Measurements from ENCODE around the gene URB1.
A peak's percentile ranks its signal among the peaks of the same experiment; 100 is the strongest.
"Not testable (repeated sequence)": the region's sequence is repeated elsewhere in the genome, so short reads cannot be mapped to it uniquely, and the experiment has no call there.

Gene URB1

DNA sequence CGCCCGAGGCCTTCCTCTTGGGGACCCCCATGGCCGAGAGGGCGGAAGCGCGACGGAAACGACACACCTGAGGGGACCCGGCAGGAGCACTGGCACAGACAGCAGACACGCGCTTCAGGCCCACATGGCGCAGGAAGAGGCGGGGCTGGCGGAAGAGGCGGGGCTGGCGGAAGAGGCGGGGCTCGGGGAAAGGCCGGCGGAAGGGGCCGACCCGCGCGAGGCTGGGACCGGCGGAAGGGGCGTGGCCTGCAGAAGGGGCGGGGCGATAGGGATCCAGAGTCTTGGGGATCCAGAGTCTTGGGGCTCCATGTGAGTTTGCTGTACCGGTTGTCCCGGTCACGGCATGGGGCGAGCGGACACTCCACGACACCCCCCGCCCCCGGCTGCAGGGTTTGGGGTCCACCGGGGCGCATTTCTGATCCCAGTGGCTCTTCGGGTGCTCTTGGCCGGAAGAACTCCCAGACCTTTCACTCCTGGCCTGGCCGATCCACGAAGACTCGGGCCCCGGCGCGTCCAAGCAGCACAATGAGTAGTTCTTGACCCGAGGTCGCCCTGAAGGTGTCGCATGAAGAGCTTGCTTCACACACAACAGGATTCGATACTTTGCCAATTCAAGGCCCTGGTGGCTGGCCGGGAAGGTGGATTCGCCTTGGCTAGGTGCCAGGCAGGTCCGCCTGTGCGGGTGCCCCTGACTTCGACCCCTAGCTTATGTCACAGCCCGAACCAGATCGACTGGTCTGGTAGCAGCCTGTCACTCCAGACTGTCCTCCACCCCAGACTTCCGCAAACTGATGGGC lies at the start of gene URB1:
Gene URB1, minus strand, starts transcription at position 133 of the 797 bp plus-strand sequence. Its CDS starts 102 bp downstream, at position 31.
- DNase-seq (ENCODE audit: low read depth in 3 of 3) = peak; percentile 90 to 96 (median 94)

- DNase-seq (ENCODE audit: low read depth in 3 of 3) = no peak
These were observed 44.9 kb upstream of the URB1 start for GRCh38 chr21:32437729-32438128.

DNA sequence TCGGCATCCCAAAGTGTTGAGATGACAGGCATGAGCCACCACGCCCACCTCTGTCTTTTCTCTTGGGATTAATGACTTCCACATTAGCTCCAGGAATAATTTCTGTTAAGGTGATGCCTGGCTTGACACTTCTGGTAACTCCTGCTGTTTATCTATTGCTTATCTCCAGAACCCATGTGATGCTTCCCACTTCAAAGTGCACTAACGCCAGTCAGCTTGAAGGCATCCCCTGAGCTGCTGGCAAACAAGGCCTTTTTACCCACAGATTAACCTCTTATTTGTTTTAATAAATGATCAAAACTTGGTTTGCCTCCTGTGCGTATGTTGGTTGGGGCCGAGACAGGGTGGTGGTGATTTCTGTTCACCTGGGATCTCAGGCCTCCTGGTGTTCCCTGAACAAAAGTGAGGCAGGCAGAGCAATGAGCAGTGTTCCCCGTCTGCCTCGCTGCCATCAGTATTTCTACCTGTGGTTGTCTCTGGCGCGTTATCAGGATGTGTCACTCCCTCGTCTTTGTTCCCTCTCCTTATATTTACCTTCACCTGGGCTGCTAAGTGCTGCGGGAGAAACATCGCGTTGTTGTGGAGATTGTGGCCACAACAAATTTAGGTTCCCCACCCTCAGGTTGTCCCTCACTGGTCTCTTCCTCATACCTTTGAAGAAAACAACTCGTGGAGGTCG lies 40.3 kb upstream of the URB1 start:
- not testable (repeated sequence) for DNase-seq (ENCODE audit: low read depth in 3 of 3)

- no peak for DNase-seq (ENCODE audit: low read depth in 3 of 3)
These were observed 35.3 kb upstream of the URB1 start for GRCh38 chr21:32427958-32428623.

- DNase-seq (ENCODE audit: low read depth in 3 of 3) = no peak
These were observed 33.8 kb upstream of the URB1 start for GRCh38 chr21:32426592-32427051.

DNA sequence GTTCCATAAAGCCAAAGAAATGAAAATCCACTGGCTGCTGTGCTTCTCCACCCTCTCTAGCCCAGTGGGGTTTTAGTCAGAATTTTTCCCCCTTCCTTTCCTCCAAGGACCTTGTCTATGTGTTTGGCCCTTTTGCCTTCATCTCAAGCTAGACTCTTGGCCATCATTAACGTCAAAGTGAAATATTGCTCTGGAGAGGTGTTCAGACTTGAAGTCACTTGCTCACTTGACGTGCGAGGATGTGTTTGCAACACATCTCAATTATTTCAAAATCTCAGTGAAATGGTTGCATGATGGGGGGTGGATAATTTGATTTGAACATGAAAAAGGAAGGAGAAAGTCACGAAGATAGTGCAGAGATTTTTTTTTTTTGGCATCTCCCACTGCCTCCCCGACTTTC lies 33.3 kb upstream of the URB1 start:
- DNase-seq (ENCODE audit: low read depth in 3 of 3) = no peak

- no peak for DNase-seq (ENCODE audit: low read depth in 3 of 3)
These were observed 32.8 kb upstream of the URB1 start for GRCh38 chr21:32425628-32426027.

DNA sequence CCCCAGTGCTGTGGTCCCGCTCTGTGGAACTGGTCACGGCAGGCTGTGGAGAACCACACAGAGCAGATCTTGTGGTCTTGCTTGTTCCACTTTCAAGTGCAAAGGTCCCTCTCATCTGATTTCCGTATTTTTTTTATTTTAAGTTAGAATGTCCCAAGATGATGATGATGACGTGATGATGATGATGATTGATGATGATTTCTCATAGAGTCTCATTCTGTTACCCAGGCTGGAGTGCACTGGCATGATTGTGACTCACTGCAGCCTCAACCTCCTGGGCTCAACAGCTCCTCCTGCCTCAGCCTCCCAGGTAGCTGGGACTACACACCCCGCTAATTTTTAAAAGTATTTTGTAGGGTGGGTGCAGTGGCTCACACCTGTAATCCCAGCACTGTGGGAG lies 31.9 kb upstream of the URB1 start:
- DNase-seq (ENCODE audit: low read depth in 3 of 3) = no peak

GRCh38 chr21:32424191-32424535 lies 31.4 kb upstream of the URB1 start:
- DNase-seq (ENCODE audit: low read depth in 3 of 3) = no peak

- DNase-seq (ENCODE audit: low read depth in 3 of 3) = no peak
These were observed 30.7 kb upstream of the URB1 start for GRCh38 chr21:32423320-32424190.

DNA sequence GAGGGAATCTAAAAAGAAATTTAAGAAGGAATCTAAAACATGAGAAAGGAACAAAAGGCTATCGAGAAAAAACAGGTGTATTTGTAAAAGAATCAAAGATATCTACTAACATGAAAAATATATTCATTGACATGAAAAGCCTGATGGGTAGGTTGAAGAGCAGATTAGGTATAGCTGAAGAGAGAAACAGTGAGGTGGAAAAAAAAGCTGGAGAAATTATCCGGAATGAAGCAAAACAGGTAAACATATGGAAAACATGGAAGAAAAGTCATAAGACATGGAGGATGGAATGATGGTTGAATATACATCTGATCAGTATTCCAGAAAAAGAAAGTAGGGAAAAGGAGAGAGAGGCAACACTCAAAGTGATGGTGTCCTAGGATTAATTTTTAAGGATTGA lies 29.3 kb upstream of the URB1 start:
- DNase-seq (ENCODE audit: low read depth in 3 of 3) = no peak

GRCh38 chr21:32418146-32418545 lies 25.3 kb upstream of the URB1 start:
- no peak for DNase-seq (ENCODE audit: low read depth in 3 of 3)

DNA sequence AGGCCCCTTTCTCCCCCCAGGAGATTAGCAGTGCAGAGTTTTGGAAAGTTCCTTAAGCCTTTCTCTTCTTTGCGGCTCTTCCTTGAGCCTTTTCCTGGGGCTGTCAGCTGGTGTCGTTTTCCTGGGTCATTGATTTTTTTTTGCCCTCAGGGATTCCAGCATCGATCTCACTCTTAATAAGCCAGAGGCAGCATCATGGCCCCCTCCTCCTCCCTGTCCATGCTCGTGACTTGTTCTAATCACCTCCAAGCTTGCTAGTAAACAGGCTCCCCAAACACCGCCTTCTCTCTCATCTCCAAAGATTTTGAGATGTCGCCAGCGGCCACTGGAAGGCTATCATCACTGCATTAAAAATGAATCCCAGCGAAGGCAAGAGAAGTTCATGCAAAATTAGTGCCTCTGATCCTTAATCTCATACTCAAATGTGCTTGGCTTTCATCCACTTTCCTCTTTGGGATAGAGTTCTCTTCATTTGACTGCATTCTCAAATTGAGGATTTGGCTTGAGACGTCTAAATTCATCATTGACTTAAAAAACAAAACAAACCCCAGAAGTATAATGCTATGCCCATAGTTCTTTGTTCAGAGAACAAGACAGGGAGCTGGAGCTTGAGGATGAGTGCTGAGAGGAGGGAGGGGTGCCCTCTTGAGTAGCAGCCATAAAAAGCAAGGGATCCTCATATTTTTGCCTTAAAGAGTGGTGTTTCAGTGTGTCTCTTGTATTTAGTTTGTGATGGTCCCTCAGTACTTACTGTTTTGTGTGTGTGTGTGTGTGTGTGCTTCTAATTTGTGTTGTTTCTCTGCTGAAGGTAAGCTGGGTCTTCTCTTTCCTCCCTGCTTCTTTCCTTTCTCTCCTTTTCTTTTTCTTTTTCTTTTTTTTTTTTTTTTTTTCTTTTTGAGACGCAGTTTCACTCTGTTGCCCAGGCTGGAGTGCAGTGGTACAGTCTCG lies 22.9 kb upstream of the URB1 start:
- DNase-seq (ENCODE audit: low read depth in 3 of 3) = no peak

DNA sequence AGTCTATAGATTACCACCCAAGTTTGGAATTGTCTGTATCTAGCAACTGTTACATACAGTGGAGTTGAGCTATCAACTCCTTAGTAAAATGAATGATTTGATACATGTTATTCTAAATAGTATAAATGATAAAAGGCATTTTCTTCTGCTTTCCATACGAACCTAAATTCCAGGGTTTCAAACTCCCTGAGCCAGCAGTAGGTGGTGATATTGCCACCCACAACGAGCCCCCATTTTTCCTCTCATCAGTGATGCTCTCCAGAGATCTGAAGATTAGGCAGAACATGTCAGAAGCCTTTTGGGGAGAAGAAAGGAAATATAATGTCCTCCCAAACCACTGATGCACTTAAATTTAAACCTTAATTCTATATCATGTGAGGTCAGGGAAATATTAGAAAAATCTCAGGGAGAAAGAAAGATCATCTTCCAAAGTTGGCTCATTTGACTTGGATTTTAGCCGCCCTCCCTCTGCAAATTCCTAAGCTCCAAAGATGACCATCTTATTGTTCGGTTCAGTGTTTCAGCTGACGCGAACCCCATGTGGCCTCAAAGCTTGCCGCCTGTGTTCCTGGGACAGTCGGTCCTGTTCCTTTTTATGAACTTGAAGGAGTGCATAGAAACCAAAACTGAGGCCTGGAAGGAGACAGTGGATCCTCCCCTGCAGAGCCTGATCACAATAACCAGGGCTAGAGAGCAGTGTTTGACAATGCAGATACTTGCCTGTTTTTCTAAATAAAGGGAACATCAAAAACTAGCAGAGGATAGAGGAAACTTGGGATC lies 22.0 kb upstream of the URB1 start:
- no peak for DNase-seq (ENCODE audit: low read depth in 3 of 3)

- no peak for DNase-seq (ENCODE audit: low read depth in 3 of 3)
These were observed 21.1 kb upstream of the URB1 start for GRCh38 chr21:32413697-32414578.

GRCh38 chr21:32413015-32413504 lies 20.2 kb upstream of the URB1 start:
- DNase-seq (ENCODE audit: low read depth in 3 of 3) = peak in 1 of 3 experiments; percentile 11

- DNase-seq (ENCODE audit: low read depth in 3 of 3) = peak; percentile 45 to 72 (median 55)
These were observed 19.6 kb upstream of the URB1 start, which contains the start of gene EVA1C for GRCh38 chr21:32412162-32413014. TSS of gene EVA1C (plus strand) at chr21:32412706. CDS start at chr21:32412854, 148 bp downstream.
